Calu3 (cell line): Measurements from ENCODE around the gene CDK5R1. TPM values are rescaled to one million over a fixed set of nuclear protein-coding genes. Genes with fewer than 3 reads are reported as not detected.

Experiments used
- BruUV-seq: library from RNA; stranded (reverse); fragments of 400-500 nt; replicated peaks from 2 replicates; lab custom pipeline; 2021; lab: Mats Ljungman, UMichigan
- CTCF ChIA-PET: fragments of 300-600 bp; sonication (Branson Sonifier 250); formaldehyde crosslinking; loops from one replicate; lab custom pipeline; 2022; ENCODE audit warnings: antibody characterized with exemption; lab: Charles Lee
- DNase-seq: peaks from one replicate; pipeline ENCODE4 v3.0.0; 2022
- H3K27ac Mint-ChIP-seq: one replicate; pipeline ENCODE4 v1.8.0; 2022; ENCODE audit warnings: mixed read lengths; ENCODE audit not compliant: unreplicated experiment
- H3K27me3 Mint-ChIP-seq: one replicate; pipeline ENCODE4 v1.8.0; 2022; ENCODE audit warnings: mixed read lengths; ENCODE audit not compliant: unreplicated experiment
- H3K36me3 Mint-ChIP-seq: one replicate; pipeline ENCODE4 v1.8.0; 2022; ENCODE audit warnings: mild to moderate bottlenecking, moderate library complexity, mixed read lengths; ENCODE audit not compliant: insufficient read depth, unreplicated experiment
- H3K4me1 Mint-ChIP-seq: one replicate; pipeline ENCODE4 v1.8.0; 2022; ENCODE audit warnings: mild to moderate bottlenecking, low read depth, mixed read lengths; ENCODE audit not compliant: unreplicated experiment
- H3K4me3 Mint-ChIP-seq: one replicate; pipeline ENCODE4 v1.8.0; 2022; ENCODE audit warnings: mild to moderate bottlenecking, low read depth, moderate library complexity, mixed read lengths; ENCODE audit not compliant: unreplicated experiment
- H3K9me3 Mint-ChIP-seq: one replicate; pipeline ENCODE4 v1.8.0; 2022; ENCODE audit warnings: low read depth, mixed read lengths; ENCODE audit not compliant: unreplicated experiment
- CTCF ChIP-seq: fragments of 200-600 bp; IDR thresholded peaks from one replicate; pipeline ENCODE4 v1.8.0; 2022; ENCODE audit warnings: antibody characterized with exemption; ENCODE audit not compliant: unreplicated experiment
- intact Hi-C: fragments of 100-400 bp; cut with micrococcal nuclease; formaldehyde crosslinking; loops from one replicate; pipeline ENCODE4 v1.10.0; 2022; ENCODE audit not compliant: unreplicated experiment
- total RNA-seq: library from RNA; stranded (reverse); gene quantifications from 2 replicates; pipeline ENCODE4 v1.2.3, GENCODE V29; 2022

Gene CDK5R1
- total RNA-seq, 1 experiment from 2014 or later = 4.3 TPM

GRCh38 chr17:32502710-32503109 is 15.9 kb downstream of the CDK5R1 start:
- no peak overlapping the region for H3K4me3 Mint-ChIP-seq
- no peak for TF ChIP-seq CTCF
- H3K36me3 Mint-ChIP-seq = no peaks in the 10 kb centered on the region

GRCh38 chr17:32503251-32504165 is 16.7 kb downstream of the CDK5R1 start:
- no peak for DNase-seq
- Mint-ChIP-seq H3K9me3 (no peaks in the 10 kb centered on the region), H3K4me1 (peaks cover 23% of the 10 kb centered on the region), H3K27ac (no peak overlapping the region), H3K4me3 (no peak overlapping the region), H3K36me3 (no peaks in the 10 kb centered on the region), H3K27me3 (no peaks in the 10 kb centered on the region)
- CTCF ChIA-PET = no interaction called here
- TF ChIP-seq CTCF = no peak
- no TSS peak for BruUV-seq
- intact Hi-C loops = no loop called here

More at GRCh38 chr17:32502710-32503109, 15.9 kb downstream of the CDK5R1 start:
- Mint-ChIP-seq H3K9me3 (no peaks in the 10 kb centered on the region), H3K27ac (no peak overlapping the region), H3K27me3 (no peaks in the 10 kb centered on the region), H3K4me1 (peaks cover 23% of the 10 kb centered on the region)
- CTCF ChIA-PET = no interaction called here
- intact Hi-C loops = no loop called here
- DNase-seq = no peak
- BruUV-seq = no TSS peak

- no peak for TF ChIP-seq CTCF
- H3K4me3 Mint-ChIP-seq = no peak overlapping the region
- H3K36me3 Mint-ChIP-seq = no peaks in the 10 kb centered on the region
- CTCF ChIA-PET = no interaction called here
- no TSS peak for BruUV-seq
- peak; percentile 54 for DNase-seq
- H3K4me1 Mint-ChIP-seq = peaks cover 23% of the 10 kb centered on the region
- no peak overlapping the region for H3K27ac Mint-ChIP-seq
- no peaks in the 10 kb centered on the region for H3K9me3 Mint-ChIP-seq
- no peaks in the 10 kb centered on the region for H3K27me3 Mint-ChIP-seq
- intact Hi-C loops = no loop called here
Measured at GRCh38 chr17:32504166-32504990, 17.6 kb downstream of the CDK5R1 start.

GRCh38 chr17:32508926-32509325 is 22.1 kb downstream of the CDK5R1 start:
- no peaks in the 10 kb centered on the region for H3K36me3 Mint-ChIP-seq
- no peaks in the 10 kb centered on the region for H3K9me3 Mint-ChIP-seq
- intact Hi-C loops = no loop called here
- TF ChIP-seq CTCF = no peak
- CTCF ChIA-PET = no interaction called here
- H3K27me3 Mint-ChIP-seq = no peaks in the 10 kb centered on the region
- peaks cover 13% of the 10 kb centered on the region for H3K4me1 Mint-ChIP-seq
- no TSS peak for BruUV-seq
- H3K4me3 Mint-ChIP-seq = no peak overlapping the region
- no peak for DNase-seq
- H3K27ac Mint-ChIP-seq = no peak overlapping the region
